ENCODE results near the gene CHST6. TPM values are rescaled to one million over a fixed set of nuclear protein-coding genes. Genes with fewer than 3 reads are reported as not detected.

Gene CHST6
- total and polyA plus RNA-seq, 9 of the 15 experiments (the other 6 are each of a cell fraction or from before 2014, with no cell fraction given): 0.01 to 0.05 (median 0.02) TPM; not detected in 6

- TF ChIP-seq, protein P1, sequence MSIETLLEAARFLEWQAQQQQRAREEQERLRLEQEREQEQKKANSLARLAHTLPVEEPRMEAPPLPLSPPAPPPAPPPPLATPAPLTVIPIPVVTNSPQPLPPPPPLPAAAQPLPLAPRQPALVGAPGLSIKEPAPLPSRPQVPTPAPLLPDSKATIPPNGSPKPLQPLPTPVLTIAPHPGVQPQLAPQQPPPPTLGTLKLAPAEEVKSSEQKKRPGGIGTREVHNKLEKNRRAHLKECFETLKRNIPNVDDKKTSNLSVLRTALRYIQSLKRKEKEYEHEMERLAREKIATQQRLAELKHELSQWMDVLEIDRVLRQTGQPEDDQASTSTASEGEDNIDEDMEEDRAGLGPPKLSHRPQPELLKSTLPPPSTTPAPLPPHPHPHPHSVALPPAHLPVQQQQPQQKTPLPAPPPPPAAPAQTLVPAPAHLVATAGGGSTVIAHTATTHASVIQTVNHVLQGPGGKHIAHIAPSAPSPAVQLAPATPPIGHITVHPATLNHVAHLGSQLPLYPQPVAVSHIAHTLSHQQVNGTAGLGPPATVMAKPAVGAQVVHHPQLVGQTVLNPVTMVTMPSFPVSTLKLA (conservative IDR thresholded peaks at IDR 0.05): peak; percentile 99 to 100
- TF ChIP-seq BHLHE40 (IDR thresholded peaks at IDR 0.05; ENCODE audit: low read length) (peak; percentile 95), CBFA2T3 (IDR thresholded peaks at IDR 0.05) (peak; percentile 22; the same call in 1 of the 2 replicates), ZNF707 (CRISPR knock-in tag; conservative IDR thresholded peaks at IDR 0.05) (no peak), KAT7 (CRISPR knock-in tag; IDR thresholded peaks at IDR 0.05; ENCODE audit: borderline replicate concordance) (peak; percentile 60; the same call in 1 of the 2 replicates), GTF2F1 (IDR thresholded peaks at IDR 0.05; ENCODE audit: low read depth, low read length) (no peak), ZNF778 (CRISPR knock-in tag; IDR thresholded peaks at IDR 0.05) (no peak), TCF7 (IDR thresholded peaks at IDR 0.05; ENCODE audit: borderline replicate concordance) (peak; percentile 17; the same call in 1 of the 2 replicates), ZNF436 (CRISPR knock-in tag; IDR thresholded peaks at IDR 0.05) (no peak), SIN3B (IDR thresholded peaks at IDR 0.05; ENCODE audit: low read depth) (0 out of 2 replicates have a peak, but pooled peaks have one; percentile 17), PCBP2 (IDR thresholded peaks at IDR 0.05; ENCODE audit: low read depth, low read length, poor library complexity, severe bottlenecking) (no peak), SAP30 (IDR thresholded peaks at IDR 0.05; ENCODE audit: borderline replicate concordance, insufficient read depth, low read depth, low read length, poor library complexity, severe bottlenecking) (peak; percentile 95), ZBTB11 (CRISPR knock-in tag; IDR thresholded peaks at IDR 0.05) (peak in 1 of 3 experiments; percentile 88; a peak in 2 of 6 replicates), BDP1 (IDR thresholded peaks at IDR 0.05; ENCODE audit: insufficient read depth, insufficient read length) (no peak), MCM3 (IDR thresholded peaks at IDR 0.05) (no peak), PHF20 (IDR thresholded peaks at IDR 0.05; ENCODE audit: partially characterized antibody) (peak; percentile 48), NFE2L1 (tag; IDR thresholded peaks at IDR 0.05; ENCODE audit: borderline replicate concordance, low read depth) (no peak)
- TF ChIP-seq, protein P2, sequence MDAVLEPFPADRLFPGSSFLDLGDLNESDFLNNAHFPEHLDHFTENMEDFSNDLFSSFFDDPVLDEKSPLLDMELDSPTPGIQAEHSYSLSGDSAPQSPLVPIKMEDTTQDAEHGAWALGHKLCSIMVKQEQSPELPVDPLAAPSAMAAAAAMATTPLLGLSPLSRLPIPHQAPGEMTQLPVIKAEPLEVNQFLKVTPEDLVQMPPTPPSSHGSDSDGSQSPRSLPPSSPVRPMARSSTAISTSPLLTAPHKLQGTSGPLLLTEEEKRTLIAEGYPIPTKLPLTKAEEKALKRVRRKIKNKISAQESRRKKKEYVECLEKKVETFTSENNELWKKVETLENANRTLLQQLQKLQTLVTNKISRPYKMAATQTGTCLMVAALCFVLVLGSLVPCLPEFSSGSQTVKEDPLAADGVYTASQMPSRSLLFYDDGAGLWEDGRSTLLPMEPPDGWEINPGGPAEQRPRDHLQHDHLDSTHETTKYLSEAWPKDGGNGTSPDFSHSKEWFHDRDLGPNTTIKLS (IDR thresholded peaks at IDR 0.05; ENCODE audit: borderline replicate concordance, low read depth): peak; percentile 75; the same call in 1 of the 2 replicates
- TF ChIP-seq, protein P3, sequence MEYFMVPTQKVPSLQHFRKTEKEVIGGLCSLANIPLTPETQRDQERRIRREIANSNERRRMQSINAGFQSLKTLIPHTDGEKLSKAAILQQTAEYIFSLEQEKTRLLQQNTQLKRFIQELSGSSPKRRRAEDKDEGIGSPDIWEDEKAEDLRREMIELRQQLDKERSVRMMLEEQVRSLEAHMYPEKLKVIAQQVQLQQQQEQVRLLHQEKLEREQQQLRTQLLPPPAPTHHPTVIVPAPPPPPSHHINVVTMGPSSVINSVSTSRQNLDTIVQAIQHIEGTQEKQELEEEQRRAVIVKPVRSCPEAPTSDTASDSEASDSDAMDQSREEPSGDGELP (CRISPR knock-in tag; IDR thresholded peaks at IDR 0.05; ENCODE audit: borderline replicate concordance): peak; percentile 71
Measured at GRCh38 chr16:75432828-75433731, 62.2 kb downstream of the CHST6 start, which contains the start of gene CFDP1 (continued).

All from K562 (cell line).